ENCODE data around the gene AGO1.
"Not testable (repeated sequence)": the region's sequence is repeated elsewhere in the genome, so short reads cannot be mapped to it uniquely, and the experiment has no call there.

The AGO1 gene

GRCh38 chr1:35972631-35973030, 89.6 kb downstream of the AGO1 start:
- DNase-seq (ENCODE audit: low spot score) = not testable (repeated sequence)

GRCh38 chr1:35980090-35980489, 97.1 kb downstream of the AGO1 start:
- no peak for DNase-seq (ENCODE audit: low spot score)

Data from AG08395 (cell line).